HT-29 (cell line): ENCODE measurements around the gene SDCCAG8. TPM values are rescaled to one million over a fixed set of nuclear protein-coding genes. Genes with fewer than 3 reads are reported as not detected.

Experiments used
- DNase-seq: peaks from one replicate; pipeline ENCODE4 v3.0.0-alpha.2; 2015; ENCODE audit warnings: low spot score
- total RNA-seq: library from RNA; depleted of rRNA; stranded (reverse); fragments of >200 nt; shearing (Covaris generic); gene quantifications from 2 replicates; pipeline ENCODE4 v1.2.3, GENCODE V29; 2014

The SDCCAG8 gene
- total RNA-seq, 1 experiment from 2014 or later = 9.7 TPM

- no peak for DNase-seq
These were observed 243.9 kb downstream of the SDCCAG8 start for GRCh38 chr1:243499711-243500110.

DNA sequence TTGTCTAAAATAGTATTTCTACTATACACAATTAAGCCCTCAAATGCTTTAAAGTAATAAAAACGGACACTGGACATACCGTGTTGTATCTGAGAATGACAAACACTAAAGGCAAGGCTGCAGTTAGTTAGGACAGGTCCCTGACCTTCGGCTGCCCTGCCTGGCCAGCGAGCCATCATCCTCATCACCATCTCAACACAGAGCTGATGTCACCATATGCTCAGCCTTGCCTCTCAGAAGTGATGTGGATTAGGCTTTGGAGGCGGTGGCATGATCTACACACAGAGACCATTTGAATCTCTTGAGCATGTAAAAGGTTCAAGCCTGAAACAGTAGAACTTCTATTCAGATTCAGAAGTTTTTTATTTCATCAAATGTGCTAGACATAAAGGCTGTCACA is 244.7 kb downstream of the SDCCAG8 start:
- no peak for DNase-seq

DNA sequence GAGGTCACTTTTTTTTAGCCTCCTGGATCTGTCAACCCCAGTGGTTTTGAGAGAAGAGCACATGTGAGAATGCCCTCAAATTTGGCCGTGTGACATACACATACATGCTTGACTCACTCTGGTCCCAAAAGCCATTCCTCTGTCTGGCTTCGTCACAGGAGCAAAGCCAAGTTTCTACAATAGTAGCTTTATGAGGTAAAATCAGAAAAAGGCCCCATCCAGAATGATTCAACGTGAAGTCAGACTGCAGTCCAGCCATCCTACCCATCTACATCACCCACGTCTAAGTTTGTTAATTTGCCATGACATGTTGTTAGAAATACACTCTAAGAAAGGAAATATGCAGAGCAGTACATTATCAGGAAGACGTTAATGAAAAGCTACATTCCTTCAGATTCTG is 245.2 kb downstream of the SDCCAG8 start:
- DNase-seq = no peak

DNA sequence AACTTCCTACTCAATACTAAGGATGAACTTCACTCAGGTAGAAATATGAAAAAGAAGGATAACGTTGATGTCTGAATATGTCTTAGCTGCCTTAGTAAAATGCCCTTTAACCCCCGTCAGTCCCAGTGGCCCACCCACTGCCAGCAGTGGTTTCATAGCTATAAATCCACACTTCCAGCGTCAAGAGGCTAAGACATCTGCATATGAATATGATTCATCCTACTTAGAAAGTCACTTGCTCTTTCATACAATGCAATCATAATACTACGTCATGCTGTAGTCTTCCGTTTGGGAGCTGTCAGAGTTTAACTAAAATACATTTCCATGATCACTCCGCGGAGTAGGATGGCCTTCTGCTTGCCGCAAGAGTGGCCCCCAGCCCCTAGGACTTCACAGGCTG is 247.3 kb downstream of the SDCCAG8 start:
- no peak for DNase-seq

DNA sequence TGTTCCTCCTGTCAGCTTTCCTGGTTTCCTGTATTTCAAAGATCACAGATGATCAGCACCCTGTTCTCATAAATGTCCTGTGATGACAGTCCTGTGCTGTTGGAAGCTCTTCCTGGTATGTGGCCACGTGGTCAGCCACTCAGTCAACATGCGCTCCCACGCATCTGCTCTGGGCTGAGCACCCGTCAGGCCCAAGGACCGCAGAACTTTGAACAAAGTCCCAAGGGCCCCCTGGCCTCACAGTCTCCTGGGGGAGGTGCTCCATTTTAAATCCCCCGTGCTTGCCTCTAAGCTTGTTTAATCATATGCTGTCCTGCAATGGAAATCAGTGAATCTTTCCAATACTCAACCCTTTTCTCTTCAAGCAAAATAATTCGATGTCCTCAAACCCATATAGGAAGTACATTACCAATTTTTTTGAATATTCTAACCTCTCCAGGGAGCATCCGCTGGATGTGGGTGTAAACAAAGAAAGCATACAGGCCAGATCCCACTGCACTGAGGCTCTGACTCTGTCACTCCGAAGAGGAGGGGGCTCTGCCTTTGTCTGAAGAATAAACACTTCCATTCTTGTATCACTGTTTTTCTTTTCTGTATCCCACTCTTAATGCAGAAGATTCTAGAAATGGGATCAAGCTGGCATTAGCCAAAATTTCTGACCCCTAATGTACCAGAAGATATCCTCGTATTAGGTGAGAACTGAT is 250.3 kb downstream of the SDCCAG8 start:
- no peak for DNase-seq

- no peak for DNase-seq
These were observed 251.3 kb downstream of the SDCCAG8 start for GRCh38 chr1:243507001-243507671.

DNA sequence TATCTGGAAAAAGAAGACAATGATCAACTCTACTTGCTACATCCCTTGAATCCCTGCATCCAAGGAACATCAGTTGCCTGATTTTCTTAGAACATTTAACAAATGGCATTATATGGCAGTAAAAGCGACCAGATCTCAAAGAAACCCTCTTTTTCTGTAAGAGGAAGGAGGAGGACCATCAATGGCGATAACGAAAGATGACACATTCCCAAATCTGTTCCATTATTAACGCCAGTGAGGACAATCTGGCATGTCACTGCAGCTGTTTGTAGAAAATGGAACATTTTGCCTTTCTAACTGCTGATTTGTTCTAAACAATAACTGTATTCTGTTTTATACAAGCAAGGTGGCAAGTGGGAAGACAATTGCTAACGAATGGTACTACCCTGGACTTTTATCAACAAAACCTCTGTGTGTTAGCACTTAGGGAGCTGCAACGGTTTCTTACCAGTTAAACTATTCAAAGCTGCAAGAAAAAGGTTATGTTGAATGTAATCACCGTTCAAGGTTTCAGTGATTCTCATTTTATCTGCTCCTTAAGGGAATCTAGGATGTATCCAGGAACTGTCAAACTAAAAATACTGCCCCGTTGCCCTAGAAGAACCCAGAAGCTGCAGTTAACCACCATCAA is 251.9 kb downstream of the SDCCAG8 start:
- no peak for DNase-seq

DNA sequence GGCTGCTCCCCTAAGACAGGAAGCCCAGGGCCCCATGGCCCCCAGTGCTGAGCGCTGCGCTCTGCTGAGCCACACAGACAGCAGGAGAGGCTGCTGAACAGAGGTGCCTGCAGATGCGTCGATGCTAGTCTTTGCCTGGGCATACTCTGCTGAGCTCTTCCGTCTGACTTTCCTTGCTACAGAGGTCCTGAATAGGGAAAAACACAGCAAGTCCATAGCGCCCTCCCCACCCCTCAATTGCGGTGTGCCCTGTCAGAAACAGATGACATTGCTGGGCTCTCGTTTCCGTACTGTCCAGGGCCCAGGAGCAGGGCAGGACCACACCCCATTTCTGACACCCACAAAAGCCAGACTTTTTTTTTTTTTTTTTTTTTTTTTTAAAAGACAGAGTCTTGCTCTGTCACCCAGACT is 252.5 kb downstream of the SDCCAG8 start:
- DNase-seq = no peak

GRCh38 chr1:243508943-243509342 is 253.1 kb downstream of the SDCCAG8 start:
- no peak for DNase-seq

DNA sequence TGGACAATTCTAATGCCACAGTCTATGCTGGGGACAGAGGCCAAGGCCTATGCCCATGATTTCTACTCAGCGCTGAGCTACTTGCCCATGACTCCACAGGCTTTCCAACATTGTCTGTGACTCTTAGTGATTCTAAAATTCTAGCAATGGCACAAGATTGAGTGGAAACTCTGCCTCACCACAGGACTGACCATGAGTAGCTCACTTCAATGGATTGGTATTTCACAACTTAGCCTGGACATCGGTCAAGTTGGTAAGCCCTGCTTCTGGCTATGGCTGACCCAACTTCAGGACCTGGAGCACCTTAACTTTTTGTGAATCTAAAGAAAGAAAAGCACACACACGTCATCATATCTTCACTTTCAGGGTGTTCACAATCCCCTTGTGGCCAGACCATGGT is 255.1 kb downstream of the SDCCAG8 start:
- DNase-seq = no peak

DNA sequence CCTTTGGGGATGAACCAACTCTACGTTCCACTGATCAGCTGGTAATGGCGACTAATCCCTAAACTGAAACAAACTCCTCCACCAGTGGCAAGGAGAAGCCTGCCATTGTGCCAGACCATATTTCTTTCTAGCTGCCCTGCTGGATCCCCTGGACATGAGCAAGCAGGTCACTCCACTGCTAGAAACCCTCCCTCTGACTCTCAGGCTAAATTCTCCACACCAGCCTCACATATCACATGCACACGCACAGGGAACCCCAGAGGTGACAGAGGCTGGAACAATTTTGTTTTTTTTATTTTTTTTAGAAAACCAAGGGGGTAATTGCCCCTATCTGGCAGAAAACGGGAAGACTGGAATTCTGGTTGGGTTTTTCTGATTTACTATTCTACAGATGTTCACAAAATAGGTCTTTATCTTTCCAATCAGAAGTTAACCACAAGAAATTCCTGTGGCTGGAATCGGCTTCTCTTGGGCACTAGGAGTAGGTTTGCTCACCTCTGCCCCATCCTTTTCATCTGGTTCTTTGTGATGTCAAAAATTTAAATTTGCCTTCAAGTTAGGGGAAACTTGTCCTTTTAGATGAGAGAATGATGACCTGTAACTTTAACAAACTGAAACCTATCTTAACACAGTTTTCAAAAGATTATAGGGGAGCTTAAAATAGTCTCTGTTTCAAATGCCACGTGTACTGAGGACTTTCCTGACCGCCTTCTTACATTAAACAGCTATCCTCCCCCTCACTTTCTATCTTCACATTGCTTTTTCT is 258.1 kb downstream of the SDCCAG8 start:
- peak; percentile 25 for DNase-seq

- DNase-seq = no peak
These were observed 259.1 kb downstream of the SDCCAG8 start for GRCh38 chr1:243514927-243515326.

- no peak for DNase-seq
These were observed 265.0 kb downstream of the SDCCAG8 start for GRCh38 chr1:243520831-243521230.

DNA sequence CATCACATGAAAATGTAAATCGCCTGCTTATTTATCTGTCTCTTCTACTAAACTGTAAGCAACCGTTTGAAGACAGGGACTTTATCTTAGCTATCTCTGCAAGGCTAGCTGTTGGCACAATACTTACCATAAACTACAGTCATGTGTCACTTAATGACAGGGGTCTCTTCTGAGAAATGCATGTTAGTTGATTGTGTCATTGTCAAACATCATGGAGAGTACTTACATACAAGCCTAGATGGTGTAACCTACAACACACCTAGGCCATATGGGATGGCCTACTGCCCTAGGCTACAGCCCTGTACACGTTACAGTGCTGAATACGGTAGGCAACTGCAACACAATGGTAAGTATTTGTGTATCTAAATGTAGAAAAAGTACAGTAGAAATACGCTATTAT is 267.9 kb downstream of the SDCCAG8 start:
- no peak for DNase-seq

- no peak for DNase-seq
These were observed 269.2 kb downstream of the SDCCAG8 start for GRCh38 chr1:243525085-243525487.

GRCh38 chr1:243526180-243526579 is 270.3 kb downstream of the SDCCAG8 start:
- DNase-seq = no peak

GRCh38 chr1:243528459-243529121 is 272.7 kb downstream of the SDCCAG8 start:
- DNase-seq = no peak

- no peak for DNase-seq
These were observed 273.7 kb downstream of the SDCCAG8 start for GRCh38 chr1:243529512-243529911.

DNA sequence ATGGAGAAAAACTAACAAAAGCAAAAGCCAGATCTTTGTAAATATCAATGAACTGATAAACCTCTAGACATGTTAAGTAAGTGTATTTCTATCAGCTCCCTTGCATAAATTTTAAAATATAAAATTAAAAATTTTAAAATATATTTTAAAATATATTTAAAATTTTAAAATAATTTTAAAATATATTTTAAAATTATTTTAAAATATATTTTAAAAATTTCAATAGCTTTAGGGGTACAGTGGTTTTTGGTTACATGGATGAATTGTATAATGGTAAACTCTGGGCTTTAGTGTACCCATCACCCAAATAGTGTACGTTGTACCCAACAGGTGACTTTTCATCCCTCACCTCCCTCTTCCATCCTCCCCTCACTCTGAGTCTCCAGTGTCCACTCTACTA is 279.2 kb downstream of the SDCCAG8 start:
- no peak for DNase-seq

DNA sequence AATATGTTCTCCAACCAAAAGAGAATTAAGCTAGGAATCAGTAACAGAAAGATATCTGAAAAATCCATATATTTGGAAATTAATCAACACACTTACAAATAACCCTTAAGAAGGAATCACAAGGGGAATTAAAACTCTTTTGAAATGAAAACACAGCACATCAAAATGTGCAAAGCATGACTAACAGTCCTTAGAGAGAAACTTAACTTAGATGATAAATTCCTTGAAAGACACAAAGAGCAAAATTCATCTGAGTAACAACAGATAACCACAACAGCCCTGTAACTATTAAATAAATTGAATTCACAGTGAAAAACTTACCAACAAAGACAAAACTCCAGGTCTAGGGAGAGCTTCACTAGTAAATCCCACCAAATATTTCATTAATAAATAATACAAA is 283.8 kb downstream of the SDCCAG8 start:
- no peak for DNase-seq

DNA sequence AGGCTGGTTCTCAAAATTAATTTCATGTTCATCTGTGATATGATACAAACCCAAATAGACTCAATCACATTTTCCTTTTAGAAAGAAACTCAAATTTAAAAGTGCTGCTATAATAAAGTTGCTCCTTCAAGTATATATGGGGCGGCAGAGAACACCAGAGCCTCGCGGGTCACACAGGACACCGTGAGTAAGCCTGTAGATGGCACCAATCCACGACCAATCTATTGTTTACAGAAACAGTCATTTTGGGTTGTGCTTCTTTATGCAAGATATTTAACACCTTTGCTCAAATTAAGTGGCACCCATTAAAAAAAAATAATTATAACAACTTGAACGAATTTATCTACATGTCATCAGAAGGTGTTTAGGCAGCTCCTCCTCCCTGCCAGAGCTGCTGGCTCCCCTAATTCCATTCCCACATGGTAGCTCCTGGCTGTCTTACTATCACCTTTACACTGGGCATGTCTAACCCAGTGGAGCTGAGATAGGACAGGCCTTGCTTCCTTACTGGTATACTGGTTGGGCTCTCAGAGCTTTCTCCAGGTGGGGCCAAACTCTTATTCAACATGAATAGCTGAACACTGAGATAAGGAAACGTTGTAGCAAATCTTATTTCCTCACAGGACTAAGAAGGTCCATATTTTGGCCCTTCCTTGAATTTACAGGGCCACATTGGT is 287.0 kb downstream of the SDCCAG8 start:
- DNase-seq = peak; percentile 17
